Endothelial cell (in vitro differentiated cells): ENCODE measurements around the gene SAMD4A. TPM values are rescaled to one million over a fixed set of nuclear protein-coding genes. Genes with fewer than 3 reads are reported as not detected.

Experiments
- DNase-seq: peaks from one replicate; pipeline ENCODE4 v3.0.0; 2021; ENCODE audit warnings: low spot score
- H3K27ac Mint-ChIP-seq: one replicate; pipeline ENCODE4 v1.8.0; 2021; ENCODE audit warnings: mixed read lengths, inconsistent platforms; ENCODE audit not compliant: unreplicated experiment
- H3K27me3 Mint-ChIP-seq: one replicate; pipeline ENCODE4 v1.8.0; 2021; ENCODE audit warnings: mild to moderate bottlenecking, moderate library complexity, mixed read lengths, inconsistent platforms; ENCODE audit not compliant: unreplicated experiment
- H3K36me3 Mint-ChIP-seq: one replicate; pipeline ENCODE4 v1.8.0; 2021; ENCODE audit warnings: mild to moderate bottlenecking, low read depth, mixed read lengths, inconsistent platforms; ENCODE audit not compliant: unreplicated experiment
- H3K4me1 Mint-ChIP-seq: one replicate; pipeline ENCODE4 v1.8.0; 2021; ENCODE audit warnings: mild to moderate bottlenecking, mixed read lengths, inconsistent platforms; ENCODE audit not compliant: unreplicated experiment
- H3K4me3 Mint-ChIP-seq: one replicate; pipeline ENCODE4 v1.8.0; 2021; ENCODE audit warnings: mild to moderate bottlenecking, mixed read lengths, inconsistent platforms; ENCODE audit not compliant: unreplicated experiment
- H3K9me3 Mint-ChIP-seq: one replicate; pipeline ENCODE4 v1.8.0; 2021; ENCODE audit warnings: mixed read lengths, inconsistent platforms; ENCODE audit not compliant: unreplicated experiment
- CTCF ChIP-seq: fragments of 200-600 bp; sonication (generic); IDR thresholded peaks from one replicate; pipeline ENCODE4 v1.5.0; 2021; ENCODE audit warnings: antibody characterized with exemption; ENCODE audit not compliant: unreplicated experiment
- total RNA-seq: library from RNA; stranded (reverse); fragmentation: NEBNext Ultra II Directional; extraction: Animal tissue kit (Norgen Biotek cat#: 25700); gene quantifications from one replicate; pipeline ENCODE4 v1.2.1, GENCODE V29; 2021; ENCODE audit not compliant: unreplicated experiment

SAMD4A gene
- total RNA-seq, 1 donor from 2014 or later: 9.2 TPM

DNA sequence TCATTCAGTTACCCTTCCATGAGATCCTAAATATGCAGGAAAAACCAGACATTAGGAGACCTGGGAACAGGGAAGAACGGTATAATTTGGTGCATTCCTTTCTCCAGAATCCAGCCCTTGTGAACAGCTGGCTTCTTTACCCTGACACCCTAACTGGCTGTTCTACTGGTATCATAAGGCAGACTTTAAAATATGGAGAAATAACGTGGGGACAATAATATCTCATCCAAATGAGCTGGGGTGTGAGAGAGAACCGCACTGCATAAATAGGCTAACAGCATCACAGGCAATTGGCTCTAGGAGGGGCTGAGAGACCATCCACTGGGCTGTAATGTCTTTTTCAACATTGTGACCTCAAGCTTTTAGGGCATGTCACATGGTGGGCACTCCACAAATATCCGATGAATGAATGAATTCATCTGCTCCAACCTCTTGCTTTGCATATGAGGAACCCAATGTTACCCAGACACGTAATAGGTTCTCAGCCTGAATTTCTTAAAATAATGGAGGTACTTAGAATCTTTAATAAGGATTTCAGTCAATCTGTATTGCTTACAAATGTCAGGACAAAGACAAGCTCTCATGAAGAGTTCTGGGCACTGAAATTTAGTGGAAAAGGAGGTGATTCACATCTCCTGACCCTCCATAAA lies 157.9 kb downstream of the SAMD4A start:
- Mint-ChIP-seq H3K4me3 (no peak overlapping the region), H3K36me3 (no peaks in the 10 kb centered on the region), H3K27ac (no peak overlapping the region), H3K4me1 (peaks cover 7% of the 10 kb centered on the region), H3K27me3 (peaks cover 3% of the 10 kb centered on the region), H3K9me3 (no peaks in the 10 kb centered on the region)
- DNase-seq: no peak
- no peak for TF ChIP-seq CTCF

DNA sequence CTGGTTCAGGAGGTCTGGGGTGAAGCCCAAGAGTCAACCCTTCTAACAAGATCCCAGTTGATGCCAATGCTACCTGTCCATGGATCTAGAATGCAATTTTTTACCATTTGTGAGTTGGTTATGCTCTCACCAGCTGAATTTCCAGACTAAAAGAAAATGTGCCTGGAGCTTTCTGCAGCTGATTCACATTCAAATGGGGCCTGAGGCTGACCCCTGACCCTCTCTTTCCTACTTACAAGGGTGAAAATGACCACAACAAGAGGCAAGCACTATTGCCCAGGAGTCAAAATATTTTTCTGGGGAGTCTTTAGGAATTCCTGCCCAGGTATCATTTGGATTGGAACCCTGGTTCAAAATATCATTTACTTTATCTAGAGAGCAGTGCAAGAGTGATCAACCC lies 159.1 kb downstream of the SAMD4A start:
- no peaks in the 10 kb centered on the region for H3K36me3 Mint-ChIP-seq
- no peak for TF ChIP-seq CTCF

DNA sequence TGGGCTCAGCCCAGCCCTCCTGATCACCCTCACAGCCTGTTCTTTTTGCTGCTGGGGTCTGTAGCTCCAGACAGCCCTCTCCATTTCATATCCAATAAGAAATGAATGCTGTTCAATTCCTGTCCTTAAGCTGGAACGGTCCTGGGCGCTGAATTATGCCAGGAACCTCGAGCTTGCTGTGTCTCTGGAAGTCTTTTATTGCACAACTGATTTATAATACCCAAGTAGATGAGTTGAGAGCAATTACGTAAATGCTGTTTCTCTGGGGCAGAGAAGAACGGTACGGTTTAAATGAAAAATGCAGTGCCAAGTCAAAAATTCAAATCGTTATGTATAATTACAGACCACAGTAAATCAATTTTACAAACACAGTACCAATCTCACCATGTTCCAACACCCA lies 161.0 kb downstream of the SAMD4A start:
- H3K4me3 Mint-ChIP-seq: no peak overlapping the region
- peaks cover 3% of the 10 kb centered on the region for H3K4me1 Mint-ChIP-seq
- DNase-seq: no peak
- H3K36me3 Mint-ChIP-seq: no peaks in the 10 kb centered on the region
- H3K9me3 Mint-ChIP-seq: no peaks in the 10 kb centered on the region
- peaks cover 3% of the 10 kb centered on the region for H3K27me3 Mint-ChIP-seq
- TF ChIP-seq CTCF: no peak
- H3K27ac Mint-ChIP-seq: no peak overlapping the region

More for the DNA sequence above, 159.1 kb downstream of the SAMD4A start:
- Mint-ChIP-seq H3K4me3 (no peak overlapping the region), H3K9me3 (no peaks in the 10 kb centered on the region), H3K27ac (no peak overlapping the region), H3K27me3 (peaks cover 3% of the 10 kb centered on the region), H3K4me1 (peaks cover 3% of the 10 kb centered on the region)
- no peak for DNase-seq

DNA sequence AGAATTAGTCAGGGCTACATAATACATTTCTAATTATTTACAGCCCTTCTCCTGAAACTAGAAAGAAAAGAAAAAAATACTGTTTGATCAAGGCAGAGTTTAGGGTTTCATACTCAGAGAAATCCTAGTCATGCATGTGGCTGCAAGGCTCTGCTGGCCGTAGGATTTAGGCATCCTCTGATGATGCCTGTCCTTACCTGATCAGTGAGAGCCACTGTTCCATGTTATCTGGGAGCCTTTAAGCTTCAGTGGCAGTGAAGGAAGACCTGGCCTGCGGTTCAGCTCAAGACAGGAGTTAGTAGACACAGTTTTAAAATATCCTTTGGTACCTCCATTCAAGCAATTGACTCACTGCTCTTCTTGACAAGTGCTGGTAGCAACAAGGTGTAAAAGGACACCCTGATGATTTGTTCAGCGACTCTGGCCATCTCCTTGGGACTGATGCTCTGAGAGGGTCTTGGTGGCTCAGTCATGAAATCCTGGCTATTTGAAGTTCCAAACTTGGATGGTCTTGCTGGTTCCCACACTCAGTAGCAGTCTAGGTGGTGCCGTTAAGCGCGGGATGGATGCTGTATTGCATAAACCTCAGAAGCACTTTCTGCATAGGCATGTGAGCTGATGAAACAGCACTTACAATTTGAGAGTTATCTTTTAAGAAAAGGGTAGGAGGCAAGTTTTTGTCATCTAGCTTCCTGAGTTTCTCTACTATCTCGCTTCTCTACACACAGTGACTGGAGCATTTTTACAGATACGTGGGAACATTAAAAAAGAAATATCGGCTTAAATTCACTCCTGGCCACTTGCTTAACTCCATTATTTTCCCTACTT lies 162.0 kb downstream of the SAMD4A start:
- Mint-ChIP-seq H3K27ac (no peak overlapping the region), H3K4me3 (no peak overlapping the region), H3K36me3 (no peaks in the 10 kb centered on the region), H3K9me3 (no peaks in the 10 kb centered on the region), H3K4me1 (no peaks in the 10 kb centered on the region), H3K27me3 (peaks cover 2% of the 10 kb centered on the region)
- no peak for TF ChIP-seq CTCF
- DNase-seq: no peak
